ENCODE results near the gene TAMM41.

GRCh38 chr3:11818033-11818432, 28.7 kb downstream of the TAMM41 start:
- TF ChIP-seq FOXK2 (IDR thresholded peaks at IDR 0.05) (no peak), EZH2 (IDR thresholded peaks at IDR 0.05; ENCODE audit: borderline replicate concordance, control insufficient read depth, low read depth, low read length) (no peak), CTCF (IDR thresholded peaks at IDR 0.05 in 2 of 3, conservative IDR thresholded peaks at IDR 0.05 in 1 of 3; ENCODE audit: control insufficient read depth in 2 of 3, extremely low read depth in 1 of 3, insufficient read depth in 1 of 3, low read depth in 3 of 3, low read length in 3 of 3) (no peak)

Measured in GM12878 (cell line).